IPS DF 6.9 (cell line): ENCODE measurements around the gene ICE2.

ENCODE experiments used
- DNase-seq: peaks from one replicate; pipeline ENCODE4 v3.0.0-alpha.2; 2013; ENCODE audit warnings: low read depth, low spot score
- H3K27ac ChIP-seq: one replicate; pipeline ENCODE4 v1.5.1; 2013; ENCODE audit warnings: low read length, control low read depth
- H3K27me3 ChIP-seq: 2 replicates; pipeline ENCODE4 v1.6.1; 2013; ENCODE audit warnings: mild to moderate bottlenecking, low read length; ENCODE audit not compliant: control insufficient read depth, insufficient read depth
- H3K36me3 ChIP-seq: 2 replicates; pipeline ENCODE4 v1.6.1; 2013; ENCODE audit warnings: low read length; ENCODE audit not compliant: control insufficient read depth, insufficient read depth
- H3K4me1 ChIP-seq: 2 replicates; pipeline ENCODE4 v1.6.1; 2013; ENCODE audit warnings: low read length; ENCODE audit not compliant: control insufficient read depth, insufficient read depth
- H3K4me3 ChIP-seq: 2 replicates; pipeline ENCODE4 v1.5.1; 2013; ENCODE audit warnings: mild to moderate bottlenecking, low read length
- H3K9me3 ChIP-seq: 2 replicates; pipeline ENCODE4 v1.6.1; 2013; ENCODE audit warnings: low read length, inconsistent platforms; ENCODE audit not compliant: control insufficient read depth, insufficient read depth
- WGBS: extraction: QIAGEN DNeasy Blood & Tissue Kit; methylation state at CpG from one replicate; pipeline ENCODE4 v1.1.7; 2013; ENCODE audit warnings: mixed read lengths, missing lambda C conversion rate; ENCODE audit not compliant: insufficient read length, insufficient coverage; 5-methylcytosine and 5-hydroxymethylcytosine counted together

Gene ICE2

GRCh38 chr15:60476713-60477112 lies 2.2 kb downstream of the ICE2 start:
- Histone ChIP-seq H3K27ac (no peak overlapping the region), H3K36me3 (peaks cover 5% of the 10 kb centered on the region), H3K9me3 (no peaks in the 10 kb centered on the region), H3K27me3 (no peaks in the 10 kb centered on the region), H3K4me1 (peaks cover 2% of the 10 kb centered on the region; the same call in 1 of the 2 replicates), H3K4me3 (no peak overlapping the region)
- WGBS = no CpG with 5 or more reads among the region's 3 CpGs
- DNase-seq = no peak

GRCh38 chr15:60473135-60473534 lies 5.8 kb downstream of the ICE2 start:
- no peaks in the 10 kb centered on the region for H3K27me3 ChIP-seq
- no peaks in the 10 kb centered on the region for H3K9me3 ChIP-seq
- no peak overlapping the region for H3K27ac ChIP-seq
- no peak overlapping the region for H3K4me3 ChIP-seq
- no peaks in the 10 kb centered on the region for H3K4me1 ChIP-seq
- H3K36me3 ChIP-seq = peaks cover 5% of the 10 kb centered on the region
- DNase-seq = no peak
- no CpG with 5 or more reads among the region's 3 CpGs for WGBS

GRCh38 chr15:60471314-60471713 lies 7.6 kb downstream of the ICE2 start:
- no peaks in the 10 kb centered on the region for H3K4me1 ChIP-seq
- H3K36me3 ChIP-seq = peaks cover 5% of the 10 kb centered on the region
- no CpG with 5 or more reads among the region's 4 CpGs for WGBS
- no peaks in the 10 kb centered on the region for H3K9me3 ChIP-seq
- no peak for DNase-seq
- H3K27ac ChIP-seq = no peak overlapping the region
- no peaks in the 10 kb centered on the region for H3K27me3 ChIP-seq
- H3K4me3 ChIP-seq = no peak overlapping the region

GRCh38 chr15:60469893-60470641 lies 8.9 kb downstream of the ICE2 start:
- Histone ChIP-seq H3K4me1 (no peaks in the 10 kb centered on the region), H3K4me3 (no peak overlapping the region), H3K9me3 (no peaks in the 10 kb centered on the region), H3K36me3 (peaks cover 5% of the 10 kb centered on the region), H3K27ac (no peak overlapping the region), H3K27me3 (no peaks in the 10 kb centered on the region)
- DNase-seq = no peak

GRCh38 chr15:60464836-60465630 lies 13.9 kb downstream of the ICE2 start:
- H3K9me3 ChIP-seq = no peaks in the 10 kb centered on the region
- no CpG with 5 or more reads among the region's 7 CpGs for WGBS
- H3K4me1 ChIP-seq = no peaks in the 10 kb centered on the region
- H3K27ac ChIP-seq = no peak overlapping the region
- no peak for DNase-seq
- no peaks in the 10 kb centered on the region; the same call in 1 of the 2 replicates for H3K36me3 ChIP-seq
- H3K27me3 ChIP-seq = no peaks in the 10 kb centered on the region
- H3K4me3 ChIP-seq = no peak overlapping the region

- no peaks in the 10 kb centered on the region; the same call in 1 of the 2 replicates for H3K36me3 ChIP-seq
- H3K4me1 ChIP-seq = no peaks in the 10 kb centered on the region
- DNase-seq = no peak
- no peak overlapping the region for H3K4me3 ChIP-seq
- H3K9me3 ChIP-seq = no peaks in the 10 kb centered on the region
- no peak overlapping the region for H3K27ac ChIP-seq
- no peaks in the 10 kb centered on the region for H3K27me3 ChIP-seq
These were observed 16.9 kb downstream of the ICE2 start for GRCh38 chr15:60462027-60462426.

- H3K36me3 ChIP-seq = no peaks in the 10 kb centered on the region; the same call in 1 of the 2 replicates
- H3K27me3 ChIP-seq = no peaks in the 10 kb centered on the region
- H3K9me3 ChIP-seq = no peaks in the 10 kb centered on the region
- H3K4me1 ChIP-seq = no peaks in the 10 kb centered on the region
- no peak for DNase-seq
- no peak overlapping the region for H3K27ac ChIP-seq
- no CpG with 5 or more reads among the region's 4 CpGs for WGBS
- no peak overlapping the region for H3K4me3 ChIP-seq
These were observed 18.0 kb downstream of the ICE2 start for GRCh38 chr15:60460931-60461330.

GRCh38 chr15:60458721-60459120 lies 20.2 kb downstream of the ICE2 start:
- H3K27me3 ChIP-seq = no peaks in the 10 kb centered on the region
- H3K27ac ChIP-seq = no peak overlapping the region
- no peaks in the 10 kb centered on the region; the same call in 1 of the 2 replicates for H3K36me3 ChIP-seq
- no CpG with 5 or more reads among the region's 6 CpGs for WGBS
- H3K4me1 ChIP-seq = no peaks in the 10 kb centered on the region
- no peak for DNase-seq
- H3K4me3 ChIP-seq = no peak overlapping the region
- no peaks in the 10 kb centered on the region for H3K9me3 ChIP-seq

- WGBS = no CpG with 5 or more reads among the region's 3 CpGs
- no peak for DNase-seq
- H3K36me3 ChIP-seq = no peaks in the 10 kb centered on the region; the same call in 1 of the 2 replicates
- H3K4me3 ChIP-seq = no peak overlapping the region
- no peaks in the 10 kb centered on the region for H3K4me1 ChIP-seq
- no peak overlapping the region for H3K27ac ChIP-seq
- H3K27me3 ChIP-seq = no peaks in the 10 kb centered on the region
- H3K9me3 ChIP-seq = no peaks in the 10 kb centered on the region
These were observed 21.0 kb downstream of the ICE2 start for GRCh38 chr15:60457985-60458384.

- H3K27me3 ChIP-seq = no peaks in the 10 kb centered on the region
- DNase-seq = no peak
- no peak overlapping the region for H3K4me3 ChIP-seq
- WGBS = no CpG with 5 or more reads among the region's 2 CpGs
- no peak overlapping the region for H3K27ac ChIP-seq
- H3K36me3 ChIP-seq = no peaks in the 10 kb centered on the region; the same call in 1 of the 2 replicates
- H3K9me3 ChIP-seq = no peaks in the 10 kb centered on the region
- H3K4me1 ChIP-seq = no peaks in the 10 kb centered on the region
These were observed 24.1 kb downstream of the ICE2 start for GRCh38 chr15:60454824-60455223.
